Amygdala (tissue), 56 donors: ENCODE measurements around the gene KLHDC7B.
"Not testable (repeated sequence)": the region's sequence is repeated elsewhere in the genome, so short reads cannot be mapped to it uniquely, and the experiment has no call there.

Experiments
- DNase-seq, 56 donors: peaks; one replicate each; lab custom pipeline; 2025; lab: John Stamatoyannopoulos, UW

KLHDC7B gene

GRCh38 chr22:50516891-50517290, 28.8 kb upstream of the KLHDC7B start:
- no peak for DNase-seq

- no peak for DNase-seq
Observed at GRCh38 chr22:50517495-50518260, 28.0 kb upstream of the KLHDC7B start.

- DNase-seq, result no peak
Observed at GRCh38 chr22:50518606-50519005, 27.1 kb upstream of the KLHDC7B start.

GRCh38 chr22:50519151-50519550, 26.5 kb upstream of the KLHDC7B start:
- DNase-seq, result no peak

- not testable (repeated sequence) for DNase-seq
Observed at GRCh38 chr22:50520184-50520583, 25.5 kb upstream of the KLHDC7B start.

GRCh38 chr22:50520826-50521453, 24.8 kb upstream of the KLHDC7B start:
- no peak for DNase-seq

- DNase-seq, result no peak
Observed at GRCh38 chr22:50521710-50522109, 24.0 kb upstream of the KLHDC7B start.

GRCh38 chr22:50522208-50522805, 23.4 kb upstream of the KLHDC7B start:
- no peak for DNase-seq

GRCh38 chr22:50522806-50523438, 22.8 kb upstream of the KLHDC7B start:
- DNase-seq, result no peak

- no peak for DNase-seq
Observed at GRCh38 chr22:50523458-50523805, 22.3 kb upstream of the KLHDC7B start.

GRCh38 chr22:50523806-50524675, 21.7 kb upstream of the KLHDC7B start:
- no peak for DNase-seq

- DNase-seq, result no peak
Observed at GRCh38 chr22:50524676-50525103, 21.0 kb upstream of the KLHDC7B start.

GRCh38 chr22:50525104-50525857, 20.4 kb upstream of the KLHDC7B start, which contains the start of gene SCO2:
SCO2 (minus strand) TSS chr22:50525598; CDS start chr22:50524411, 1,187 bp downstream.
- peak; percentile 41 to 94 (median 88) for DNase-seq

GRCh38 chr22:50525858-50526107, 19.9 kb upstream of the KLHDC7B start:
- DNase-seq, result peak in 12 of 56 donors; percentile 56 to 87 (median 80)

- peak in 33 of 56 donors; percentile 29 to 87 (median 67) for DNase-seq
Observed at GRCh38 chr22:50526108-50526833, 19.4 kb upstream of the KLHDC7B start.

- DNase-seq, result no peak
Observed at GRCh38 chr22:50526834-50527801, 18.6 kb upstream of the KLHDC7B start.

- DNase-seq, result no peak
Observed at GRCh38 chr22:50527921-50528681, 17.6 kb upstream of the KLHDC7B start.
